Cardiac fibroblast (primary cell): ENCODE results near the gene EIF2A.
"Not testable (repeated sequence)": the region's sequence is repeated elsewhere in the genome, so short reads cannot be mapped to it uniquely, and the experiment has no call there.

Experiments used
- DNase-seq, 2 donors: peaks; one replicate each; pipeline versions ENCODE4 v3.0.0 to v3.0.0-alpha.2; 2010; ENCODE audit warnings: low read depth in 2 of 2
- H3K4me3 ChIP-seq, 2 donors: replicated peaks in 1 of 2; 1 replicate in 1 of 2; 2 replicates in 1 of 2; pipeline ENCODE4 v1.5.1; 2011; ENCODE audit warnings: low read depth in 2 of 2, low read length in 2 of 2, mild to moderate bottlenecking in 2 of 2, moderate library complexity in 1 of 2
- CTCF ChIP-seq: IDR thresholded peaks from one replicate; pipeline ENCODE4 v1.5.1; 2011; ENCODE audit warnings: low read depth, mild to moderate bottlenecking, low read length, inconsistent platforms

EIF2A gene

GRCh38 chr3:150546226-150547044, at the start of gene EIF2A, which contains the start of gene SERP1:
TSS of gene EIF2A (plus strand) at chr3:150546787. CDS start at chr3:150546803, 16 bp downstream.
TSS of gene SERP1 (minus strand) at chr3:150546496. CDS start at chr3:150546135, 361 bp downstream.
- TF ChIP-seq CTCF: no peak
- H3K4me3 ChIP-seq: peak within 1 kb of the TSS; percentile 89 to 97
- DNase-seq: peak; percentile 99

GRCh38 chr3:150497956-150498355, 48.6 kb upstream of the EIF2A start:
- DNase-seq: peak; percentile 43 to 73
- no peak overlapping the region for H3K4me3 ChIP-seq
- no peak for TF ChIP-seq CTCF

GRCh38 chr3:150500960-150501359, 45.6 kb upstream of the EIF2A start:
- DNase-seq, H3K4me3 ChIP-seq: not testable (repeated sequence)

- DNase-seq: no peak
- no peak overlapping the region for H3K4me3 ChIP-seq
- TF ChIP-seq CTCF: no peak
Observed at GRCh38 chr3:150503402-150504099, 43.0 kb upstream of the EIF2A start.

GRCh38 chr3:150504483-150504882, 42.1 kb upstream of the EIF2A start:
- no peak for TF ChIP-seq CTCF
- DNase-seq: no peak
- H3K4me3 ChIP-seq: no peak overlapping the region

- DNase-seq: no peak
- no peak for TF ChIP-seq CTCF
- no peak overlapping the region for H3K4me3 ChIP-seq
Observed at GRCh38 chr3:150508401-150508800, 38.2 kb upstream of the EIF2A start.

- DNase-seq: no peak
- no peak overlapping the region for H3K4me3 ChIP-seq
- TF ChIP-seq CTCF: no peak
Observed at GRCh38 chr3:150509780-150510179, 36.8 kb upstream of the EIF2A start.
